Retinal pigment epithelial cell (primary cell): ENCODE results near the gene VPS11.
A peak's percentile ranks its signal among the peaks of the same experiment; 100 is the strongest.

Experiments used
- DNase-seq: peaks from one replicate; pipeline ENCODE4 v3.0.0-alpha.2; 2010; ENCODE audit warnings: low read depth
- H3K4me3 ChIP-seq: 2 replicates; pipeline ENCODE4 v1.5.1; 2011; ENCODE audit warnings: mild to moderate bottlenecking, low read length, control low read depth, moderate library complexity
- CTCF ChIP-seq: conservative IDR thresholded peaks from 2 replicates; pipeline ENCODE4 v1.5.1; 2011; ENCODE audit warnings: low read depth, low read length, control low read depth, inconsistent platforms

Gene VPS11

DNA sequence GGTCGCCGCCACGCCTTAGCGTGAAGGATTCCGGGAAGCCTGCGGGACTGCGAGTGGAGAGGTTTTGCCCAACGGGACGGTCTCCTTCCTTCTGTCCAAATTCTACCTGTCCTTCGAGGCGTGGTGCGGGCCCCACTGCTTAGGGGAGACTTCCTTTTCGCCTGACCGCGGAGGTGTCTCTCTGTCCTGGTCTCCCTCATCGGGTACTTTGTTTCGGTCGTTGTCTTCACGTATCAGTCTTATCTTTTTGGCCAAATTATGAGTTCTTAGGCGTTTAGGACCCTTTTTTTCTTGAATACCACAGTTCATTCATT, 54.1 kb downstream of the VPS11 start:
- TF ChIP-seq CTCF: no peak
- no peak for DNase-seq
- peak overlapping the region; percentile 88 for H3K4me3 ChIP-seq

DNA sequence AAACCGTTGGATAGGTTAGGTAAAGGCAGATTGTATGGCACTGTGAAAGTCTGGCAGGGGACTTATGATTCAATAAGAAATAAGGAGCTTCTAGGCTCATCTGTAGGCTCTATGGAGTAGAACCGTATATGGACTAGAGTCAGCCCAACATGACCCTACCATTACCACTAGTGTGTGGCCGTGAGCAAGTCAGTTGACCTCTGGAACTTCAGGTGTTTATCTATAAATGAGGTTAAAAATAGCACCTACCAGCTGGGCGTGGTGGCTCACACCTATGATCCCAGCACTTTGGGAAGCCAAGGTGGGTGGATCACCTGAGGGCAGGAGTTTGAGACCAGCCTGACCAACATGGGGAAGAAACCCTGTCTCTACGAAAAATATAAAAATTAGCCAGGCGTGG, 58.2 kb downstream of the VPS11 start:
- TF ChIP-seq CTCF: no peak
- H3K4me3 ChIP-seq: no peak overlapping the region
- DNase-seq: no peak

DNA sequence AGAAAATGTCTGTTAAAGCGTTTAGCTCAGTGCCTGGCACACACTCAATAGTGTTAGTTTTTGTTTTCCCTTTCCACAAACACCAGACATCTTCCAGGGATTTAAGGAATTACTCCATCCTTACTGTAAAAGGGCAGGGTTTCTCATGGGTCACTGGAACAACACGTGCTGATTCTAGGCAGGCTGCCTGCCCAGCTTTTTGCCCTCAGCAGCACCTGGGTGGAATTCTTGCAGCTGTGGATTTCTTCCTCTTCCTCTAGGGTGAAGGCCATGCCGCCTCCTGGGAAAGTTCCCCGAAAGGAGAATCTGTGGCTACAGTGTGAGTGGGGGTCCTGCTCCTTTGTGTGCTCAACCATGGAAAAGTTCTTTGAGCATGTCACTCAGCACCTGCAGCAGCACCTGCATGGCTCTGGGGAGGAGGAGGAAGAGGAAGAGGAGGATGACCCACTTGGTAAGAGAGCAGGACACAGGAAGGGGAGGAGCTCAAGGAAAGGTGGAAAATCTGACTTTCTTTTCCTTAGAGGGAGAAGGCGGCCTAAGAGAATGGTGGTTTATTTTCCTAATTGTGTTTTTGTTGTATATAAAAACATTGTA, 59.2 kb downstream of the VPS11 start:
- no peak overlapping the region for H3K4me3 ChIP-seq
- no peak for TF ChIP-seq CTCF
- no peak for DNase-seq

DNA sequence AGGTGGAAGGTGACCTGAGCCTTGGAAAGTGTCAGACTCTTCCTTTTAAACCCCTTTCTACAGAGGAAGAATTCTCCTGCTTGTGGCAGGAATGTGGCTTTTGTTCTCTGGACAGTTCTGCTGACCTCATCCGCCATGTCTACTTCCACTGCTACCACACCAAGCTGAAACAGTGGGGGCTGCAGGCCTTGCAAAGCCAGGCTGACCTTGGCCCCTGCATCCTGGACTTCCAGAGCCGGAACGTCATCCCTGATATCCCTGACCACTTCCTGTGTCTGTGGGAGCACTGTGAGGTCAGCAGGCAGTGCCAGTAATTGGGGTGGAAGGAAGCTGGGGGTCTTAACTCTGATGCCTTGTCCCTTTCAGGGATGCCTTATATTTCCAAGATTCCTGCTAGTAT, 63.0 kb downstream of the VPS11 start:
- H3K4me3 ChIP-seq: no peak overlapping the region
- DNase-seq: no peak
- TF ChIP-seq CTCF: no peak
